NAMALWA (cell line): ENCODE results near the gene TRIP4.
"Not testable (repeated sequence)": the region's sequence is repeated elsewhere in the genome, so short reads cannot be mapped to it uniquely, and the experiment has no call there.

Source experiments
- DNase-seq: peaks from one replicate; pipeline ENCODE4 v3.0.0-alpha.2; 2015; ENCODE audit warnings: low spot score

The TRIP4 gene

GRCh38 chr15:64490598-64491259 lies 103.1 kb downstream of the TRIP4 start:
- no peak for DNase-seq

- no peak for DNase-seq
These were observed 106.0 kb downstream of the TRIP4 start for GRCh38 chr15:64493641-64494040.

GRCh38 chr15:64495968-64496367 lies 108.3 kb downstream of the TRIP4 start:
- not testable (repeated sequence) for DNase-seq

GRCh38 chr15:64500695-64501395 lies 113.2 kb downstream of the TRIP4 start:
- no peak for DNase-seq

GRCh38 chr15:64501396-64501715 lies 113.7 kb downstream of the TRIP4 start:
- no peak for DNase-seq

- DNase-seq = no peak
These were observed 114.5 kb downstream of the TRIP4 start for GRCh38 chr15:64502151-64502550.

GRCh38 chr15:64502551-64502950 lies 114.9 kb downstream of the TRIP4 start:
- no peak for DNase-seq

- DNase-seq = no peak
These were observed 115.6 kb downstream of the TRIP4 start for GRCh38 chr15:64503197-64503596.

- no peak for DNase-seq
These were observed 116.0 kb downstream of the TRIP4 start for GRCh38 chr15:64503640-64504039.
